CD4-positive, alpha-beta T cell treated with Interleukin-1 beta for 1 hour (primary cell): ENCODE results near the gene CD300LG.
"Not testable (repeated sequence)": the region's sequence is repeated elsewhere in the genome, so short reads cannot be mapped to it uniquely, and the experiment has no call there.

ENCODE experiments used
- DNase-seq, 2 donors: peaks; one replicate each; pipeline ENCODE4 v3.0.0-alpha.2; 2020 to 2022

The CD300LG gene

DNA sequence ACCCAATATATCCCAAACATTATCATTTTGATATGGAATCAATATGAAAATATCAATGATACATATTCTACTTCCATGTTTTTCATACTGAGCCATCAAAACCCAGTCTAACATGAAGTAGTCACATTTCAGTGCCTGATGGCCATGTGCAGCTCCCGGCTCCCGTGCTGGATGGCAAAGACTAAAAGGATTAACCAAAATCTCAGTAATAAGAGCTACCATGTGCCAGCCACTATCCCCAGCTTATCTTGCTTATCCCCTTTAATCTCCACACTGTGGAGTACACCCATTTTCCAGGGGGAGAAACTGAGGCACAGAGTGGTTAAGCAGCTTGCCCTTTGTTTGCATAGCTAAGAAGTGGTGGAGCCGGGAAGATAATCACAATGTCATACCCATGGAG, 9.2 kb downstream of the CD300LG start:
- no peak for DNase-seq

DNA sequence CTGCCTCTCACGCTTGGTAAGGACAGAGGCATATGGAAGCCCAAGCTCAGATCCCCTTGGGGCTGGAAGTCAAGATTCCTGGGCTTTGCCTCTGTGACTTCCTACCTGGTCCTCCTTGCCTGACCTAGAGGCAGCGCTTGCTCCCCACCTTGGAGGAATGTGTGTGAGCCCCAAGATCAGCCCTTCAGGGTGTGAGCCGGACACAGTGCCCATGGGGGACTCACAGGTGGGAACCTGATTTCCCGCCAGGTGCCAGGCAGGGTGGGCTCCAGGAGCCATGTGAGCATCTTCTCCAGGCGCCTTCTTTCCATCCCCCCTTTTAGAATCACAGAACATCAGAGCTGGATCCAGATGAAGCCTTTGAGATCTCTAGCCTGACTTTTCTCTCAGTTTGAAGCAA, 10.2 kb downstream of the CD300LG start:
- DNase-seq = no peak

GRCh38 chr17:43857957-43858600, 11.1 kb downstream of the CD300LG start:
- no peak for DNase-seq

DNA sequence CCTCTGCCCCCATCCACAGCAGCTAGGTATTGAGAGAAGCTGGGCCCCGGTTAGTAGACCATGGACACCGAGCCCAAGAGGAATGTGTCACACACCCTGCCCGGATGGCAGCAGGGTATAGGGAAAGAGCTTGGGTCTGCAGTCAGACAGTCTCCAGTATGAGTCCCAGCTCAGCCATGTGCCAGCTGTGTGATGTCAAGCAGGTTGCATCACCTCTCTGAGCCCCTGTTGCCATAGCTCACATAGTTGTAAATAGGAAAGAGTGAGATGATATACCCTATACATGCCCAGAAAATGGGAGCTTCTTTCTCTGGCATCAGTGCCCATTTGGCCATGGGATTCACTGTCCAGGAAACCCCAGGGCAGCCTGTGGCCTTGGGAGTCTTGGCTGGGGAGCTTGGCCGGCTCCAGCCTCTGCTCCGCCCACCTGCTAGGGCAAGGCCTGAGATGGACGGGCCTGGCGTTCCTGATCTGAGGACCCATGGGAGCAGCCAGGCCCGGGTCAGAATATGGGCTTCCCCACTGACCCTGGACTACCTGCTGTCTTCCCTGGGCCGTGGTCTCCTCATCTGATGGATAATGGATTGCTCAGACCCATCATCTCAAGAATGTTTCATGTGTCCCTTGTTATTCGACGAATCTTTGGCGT, 13.2 kb downstream of the CD300LG start:
- DNase-seq = no peak

- no peak for DNase-seq
Observed at GRCh38 chr17:43860927-43861622, 14.1 kb downstream of the CD300LG start.

- DNase-seq = no peak
Observed at GRCh38 chr17:43861960-43862359, 15.0 kb downstream of the CD300LG start.

DNA sequence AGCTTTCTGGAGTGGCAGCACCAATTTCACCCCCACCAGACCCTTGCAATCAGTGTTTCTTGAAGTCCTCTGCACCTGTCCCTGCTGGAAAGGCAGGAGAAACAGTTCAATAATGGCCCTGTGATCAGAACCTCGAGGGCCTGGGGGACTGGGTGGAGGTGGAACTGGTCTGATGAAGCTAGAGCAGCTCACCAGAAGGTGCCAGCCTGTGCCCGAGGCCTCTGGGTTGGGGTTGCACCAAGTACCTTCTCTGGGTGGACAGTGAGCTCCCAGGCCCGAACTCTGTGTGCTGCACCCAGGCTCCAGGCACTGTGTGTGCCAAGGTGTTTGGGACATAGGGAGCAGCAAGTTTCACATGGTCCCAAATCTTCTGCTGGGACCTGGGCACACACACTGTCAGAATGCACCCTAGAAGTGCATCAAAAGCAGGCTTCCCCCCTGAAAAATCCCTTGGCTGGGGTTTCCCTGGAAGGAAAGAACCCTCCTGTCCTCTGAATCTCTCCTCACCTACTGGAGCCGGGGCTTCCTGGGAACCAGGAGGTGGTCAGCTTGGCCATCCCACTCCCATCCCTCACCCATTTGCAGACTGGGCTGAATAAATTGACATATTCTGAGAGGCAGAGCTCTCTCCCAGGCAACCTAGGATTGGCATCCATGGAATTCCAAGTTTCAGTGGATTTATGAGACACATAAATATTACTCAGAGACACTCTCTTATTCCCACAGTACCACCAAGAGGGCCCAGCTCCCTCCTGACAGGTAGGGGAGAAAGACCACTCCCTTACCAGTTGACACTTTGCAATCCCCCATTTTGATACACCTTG, 17.4 kb downstream of the CD300LG start:
- DNase-seq = no peak

DNA sequence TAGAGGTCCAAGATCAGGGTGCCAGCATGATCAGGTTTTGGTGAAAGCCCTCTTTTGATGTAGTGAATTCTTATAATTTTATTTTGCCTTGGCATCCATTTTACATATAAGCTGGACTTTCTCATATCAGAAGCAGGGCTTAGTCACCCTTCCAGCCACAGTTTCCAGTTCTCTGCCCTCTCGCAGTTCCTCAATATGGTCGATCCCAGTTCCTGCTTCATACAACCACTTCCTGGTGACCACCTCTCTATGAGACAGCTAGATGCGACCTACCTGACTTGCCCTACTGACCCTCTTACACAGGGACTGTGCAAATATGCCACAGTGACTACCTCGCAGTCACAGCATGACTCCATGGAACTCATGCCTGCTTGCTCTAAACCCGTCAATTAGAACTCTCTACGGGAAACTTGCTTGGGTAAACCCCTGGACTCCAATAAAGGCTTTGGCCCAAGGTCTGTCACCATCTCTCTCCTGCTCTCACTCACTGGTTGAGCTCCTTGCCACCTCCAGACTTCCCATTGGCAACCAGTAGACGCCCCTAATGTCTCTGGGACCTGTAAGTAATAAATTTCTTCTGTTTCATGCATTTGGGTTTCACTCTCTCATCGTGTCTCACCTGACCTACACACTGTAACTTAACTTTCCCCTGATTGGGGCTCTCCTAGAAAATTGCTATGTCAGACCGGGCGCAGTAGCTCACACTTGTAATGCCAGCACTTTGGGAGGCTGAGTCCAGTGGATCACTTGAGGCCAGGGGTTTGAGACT, 21.4 kb downstream of the CD300LG start:
- DNase-seq = peak in 1 of 2 donors; percentile 5

- DNase-seq = not testable (repeated sequence)
Observed at GRCh38 chr17:43869031-43869430, 22.1 kb downstream of the CD300LG start.

DNA sequence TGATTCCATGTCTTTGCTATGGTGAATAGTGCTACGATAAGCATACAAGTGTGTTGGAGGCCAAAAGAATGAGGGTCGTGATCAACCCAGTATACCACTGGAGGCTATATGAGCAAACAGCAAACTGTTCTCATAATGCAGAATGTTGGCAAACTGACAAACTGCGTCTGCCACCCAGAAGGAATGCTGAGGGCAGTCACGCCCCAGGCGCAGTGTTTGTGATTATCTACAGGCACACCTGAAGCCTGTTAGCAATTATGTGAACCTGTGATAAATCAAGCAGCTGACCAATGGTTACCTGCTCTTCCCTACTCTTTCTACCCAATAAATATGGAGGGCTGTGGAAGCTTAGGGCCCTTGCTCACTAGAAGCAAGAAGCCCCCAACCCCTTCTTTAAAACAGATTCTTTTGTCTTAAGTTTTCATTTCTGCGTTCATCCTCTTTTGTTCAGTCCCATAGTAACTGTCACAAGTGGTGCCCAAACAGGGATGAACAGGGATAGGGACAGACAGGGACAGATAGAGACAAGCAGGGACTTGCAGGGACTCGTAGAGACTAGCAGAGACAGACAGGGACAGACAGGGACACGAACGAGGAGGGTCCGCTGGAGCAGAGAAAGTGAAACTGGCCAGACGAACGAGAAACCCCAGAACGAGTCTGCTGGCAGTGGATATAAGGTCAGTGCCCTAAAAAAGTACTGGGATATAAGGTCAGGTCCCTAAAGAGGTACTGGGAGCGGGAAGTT, 25.1 kb downstream of the CD300LG start:
- DNase-seq = no peak

- no peak for DNase-seq
Observed at GRCh38 chr17:43873091-43873490, 26.1 kb downstream of the CD300LG start.

DNA sequence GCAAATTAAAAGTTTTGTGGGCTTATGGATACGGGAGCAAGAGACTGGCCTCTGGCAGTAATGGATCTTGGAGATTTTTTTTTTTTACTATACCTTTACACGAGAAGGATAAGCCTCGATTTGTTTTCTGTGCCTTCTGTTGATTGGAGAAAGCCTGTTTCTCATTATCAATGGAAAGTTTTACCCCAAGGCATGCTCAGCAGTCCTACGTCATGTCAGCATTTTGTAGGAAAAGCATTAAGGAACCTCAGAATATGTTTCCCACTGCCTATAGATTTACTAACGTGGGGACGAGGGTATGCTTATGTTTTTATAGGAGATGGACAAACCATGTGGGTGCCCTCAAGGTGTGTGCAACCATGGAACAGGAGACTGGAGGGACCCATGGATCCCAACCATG, 26.8 kb downstream of the CD300LG start:
- DNase-seq = no peak

DNA sequence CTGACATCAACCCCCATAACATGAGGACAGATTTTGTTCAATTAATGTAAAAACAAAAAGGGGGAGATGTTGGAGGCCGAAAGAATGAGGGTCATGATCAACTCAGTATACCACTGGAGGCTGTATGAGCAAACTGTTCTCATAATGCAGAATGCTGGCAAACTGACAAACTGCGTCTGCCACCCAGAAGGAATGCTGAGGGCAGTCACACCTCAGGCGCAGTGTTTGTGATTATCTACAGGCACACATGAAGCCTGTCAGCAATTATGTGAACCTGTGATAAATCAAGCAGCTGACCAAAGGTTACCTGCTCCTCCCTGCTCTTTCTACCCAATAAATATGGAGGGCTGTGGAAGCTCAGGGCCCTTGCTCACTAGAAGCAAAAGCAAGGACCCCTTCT, 27.3 kb downstream of the CD300LG start:
- no peak for DNase-seq

DNA sequence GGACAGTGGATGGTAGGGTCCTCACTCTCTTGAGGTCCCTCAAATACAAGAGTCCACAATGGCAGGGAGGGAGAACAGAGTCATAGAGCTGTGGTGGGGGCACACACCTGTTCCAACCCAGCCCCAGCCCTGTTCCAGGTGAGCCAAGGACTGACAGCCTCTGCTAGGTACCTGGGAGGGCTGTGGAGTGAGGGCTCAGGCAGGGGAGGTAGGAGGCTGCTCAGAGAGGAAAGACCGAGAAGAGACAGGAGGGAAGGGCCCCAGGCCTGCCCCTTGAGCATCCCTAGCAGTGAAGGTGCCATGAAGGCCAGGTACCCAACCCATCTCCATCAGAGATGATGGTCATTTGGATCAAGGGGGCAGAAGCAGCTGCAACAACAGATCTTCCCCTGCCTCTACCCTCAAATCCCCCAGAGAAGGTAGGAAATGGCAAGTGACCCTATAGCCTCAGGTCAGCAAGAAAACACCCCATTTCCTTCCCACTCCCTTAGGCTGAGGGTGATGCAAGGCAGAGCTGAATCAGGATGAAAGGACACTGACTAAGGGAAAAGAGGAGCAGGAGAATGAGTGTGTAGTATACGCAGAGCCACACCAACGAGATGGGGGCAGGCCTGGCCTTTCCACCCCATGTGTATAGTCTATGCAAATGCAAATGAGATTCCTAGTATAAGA, 28.6 kb downstream of the CD300LG start:
- no peak for DNase-seq

- DNase-seq = no peak
Observed at GRCh38 chr17:43877031-43877430, 30.1 kb downstream of the CD300LG start.

DNA sequence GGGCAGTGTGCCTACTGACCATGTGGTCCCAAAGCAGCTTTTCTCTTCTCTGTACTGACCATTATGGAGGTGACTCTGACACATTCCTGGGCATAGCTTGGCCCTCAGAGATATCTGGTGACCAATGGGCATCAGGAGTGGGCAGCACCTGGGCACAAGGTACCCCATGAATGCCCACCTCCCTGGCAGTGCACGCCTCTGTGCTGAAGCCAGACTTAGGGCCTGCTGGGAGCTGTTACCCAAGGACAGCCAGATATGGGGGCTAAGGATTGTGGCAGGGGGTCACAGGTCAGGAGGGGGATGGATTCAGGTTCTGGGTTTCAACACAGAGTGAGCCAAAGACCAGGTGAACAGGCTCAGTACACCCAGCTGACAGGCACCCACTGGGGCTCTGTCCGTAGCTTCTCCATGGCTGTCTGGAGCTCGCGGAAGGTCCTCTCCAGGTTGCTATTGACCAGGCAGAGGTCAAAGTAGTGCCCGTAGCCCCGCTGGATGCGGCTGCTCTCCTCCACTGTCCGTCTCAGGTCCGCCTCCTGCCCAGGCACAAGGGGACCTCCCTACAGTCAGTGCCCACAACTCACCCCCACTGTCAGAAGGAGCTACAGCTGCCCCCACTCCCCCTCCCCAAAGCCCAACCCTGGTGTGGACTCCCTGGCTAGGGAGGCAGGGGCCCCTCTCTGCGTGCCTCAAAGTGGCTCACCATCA, 30.6 kb downstream of the CD300LG start:
- no peak for DNase-seq

GRCh38 chr17:43878260-43879175, 31.5 kb downstream of the CD300LG start:
- peak; percentile 52 to 56 for DNase-seq

GRCh38 chr17:43879723-43880419, 32.9 kb downstream of the CD300LG start:
- no peak for DNase-seq
